ENCODE data around the gene TMEM100.

Gene TMEM100

GRCh38 chr17:55717898-55718735, 4.5 kb downstream of the TMEM100 start:
- DNase-seq (ENCODE audit: low spot score), result peak; percentile 56

GRCh38 chr17:55717432-55717831, 5.2 kb downstream of the TMEM100 start:
- no peak for DNase-seq (ENCODE audit: low spot score)

- no peak for DNase-seq (ENCODE audit: low spot score)
These were observed 11.7 kb downstream of the TMEM100 start for GRCh38 chr17:55710829-55711496.

GRCh38 chr17:55710410-55710809, 12.3 kb downstream of the TMEM100 start:
- DNase-seq (ENCODE audit: low spot score), result no peak

GRCh38 chr17:55709984-55710383, 12.7 kb downstream of the TMEM100 start:
- DNase-seq (ENCODE audit: low spot score), result no peak

GRCh38 chr17:55709440-55709839, 13.2 kb downstream of the TMEM100 start:
- no peak for DNase-seq (ENCODE audit: low spot score)

GRCh38 chr17:55708175-55708974, 14.3 kb downstream of the TMEM100 start:
- DNase-seq (ENCODE audit: low spot score), result no peak

GRCh38 chr17:55706808-55707773, 15.6 kb downstream of the TMEM100 start:
- no peak for DNase-seq (ENCODE audit: low spot score)

GRCh38 chr17:55705847-55706246, 16.8 kb downstream of the TMEM100 start:
- DNase-seq (ENCODE audit: low spot score), result no peak

GRCh38 chr17:55704401-55704800, 18.3 kb downstream of the TMEM100 start:
- no peak for DNase-seq (ENCODE audit: low spot score)

GRCh38 chr17:55702150-55702549, 20.5 kb downstream of the TMEM100 start:
- no peak for DNase-seq (ENCODE audit: low spot score)

GRCh38 chr17:55699181-55699860, 23.3 kb downstream of the TMEM100 start:
- no peak for DNase-seq (ENCODE audit: low spot score)

GRCh38 chr17:55694286-55694910, 28.3 kb downstream of the TMEM100 start:
- no peak for DNase-seq (ENCODE audit: low spot score)

GRCh38 chr17:55693254-55694216, 29.1 kb downstream of the TMEM100 start:
- DNase-seq (ENCODE audit: low spot score), result no peak

GRCh38 chr17:55692276-55692675, 30.4 kb downstream of the TMEM100 start:
- DNase-seq (ENCODE audit: low spot score), result no peak

- DNase-seq (ENCODE audit: low spot score), result no peak
These were observed 31.0 kb downstream of the TMEM100 start for GRCh38 chr17:55691666-55692065.

- DNase-seq (ENCODE audit: low spot score), result no peak
These were observed 32.6 kb downstream of the TMEM100 start for GRCh38 chr17:55690105-55690508.

- no peak for DNase-seq (ENCODE audit: low spot score)
These were observed 33.0 kb downstream of the TMEM100 start for GRCh38 chr17:55689672-55690071.

GRCh38 chr17:55688057-55688456, 34.6 kb downstream of the TMEM100 start:
- DNase-seq (ENCODE audit: low spot score), result no peak
